Measurements from ENCODE around the gene GSAP.

DNA sequence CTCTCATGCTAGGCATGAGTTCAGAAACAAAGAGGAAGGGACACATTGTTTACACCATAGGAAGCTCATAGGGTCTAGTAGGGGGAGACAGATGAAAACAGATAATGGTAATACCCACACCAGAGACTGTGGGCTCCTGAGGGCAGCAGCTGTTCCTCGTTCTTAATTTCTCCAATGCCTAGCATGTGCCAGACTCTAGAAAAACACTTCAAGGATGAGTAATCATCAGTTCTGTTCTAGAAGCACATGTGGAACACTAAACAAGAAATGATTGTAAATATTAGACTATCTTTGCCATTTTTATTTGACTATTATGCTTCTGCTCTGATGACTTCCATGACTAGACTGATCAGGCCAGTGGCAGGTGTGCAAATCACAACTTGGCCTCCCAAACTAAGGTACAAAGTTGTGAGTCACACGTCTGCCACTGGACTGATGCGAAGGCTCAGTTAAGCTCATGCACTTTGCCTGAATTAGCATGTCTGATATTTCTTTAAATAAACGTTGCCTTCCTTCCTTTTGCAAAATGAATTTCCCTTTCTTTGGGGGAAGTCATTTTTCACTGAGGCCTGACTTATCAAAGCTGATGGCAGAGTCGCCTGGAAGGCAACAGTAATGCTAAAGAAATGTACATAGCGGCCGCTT lies 127.4 kb downstream of the GSAP start:
- TF ChIP-seq, protein P1, sequence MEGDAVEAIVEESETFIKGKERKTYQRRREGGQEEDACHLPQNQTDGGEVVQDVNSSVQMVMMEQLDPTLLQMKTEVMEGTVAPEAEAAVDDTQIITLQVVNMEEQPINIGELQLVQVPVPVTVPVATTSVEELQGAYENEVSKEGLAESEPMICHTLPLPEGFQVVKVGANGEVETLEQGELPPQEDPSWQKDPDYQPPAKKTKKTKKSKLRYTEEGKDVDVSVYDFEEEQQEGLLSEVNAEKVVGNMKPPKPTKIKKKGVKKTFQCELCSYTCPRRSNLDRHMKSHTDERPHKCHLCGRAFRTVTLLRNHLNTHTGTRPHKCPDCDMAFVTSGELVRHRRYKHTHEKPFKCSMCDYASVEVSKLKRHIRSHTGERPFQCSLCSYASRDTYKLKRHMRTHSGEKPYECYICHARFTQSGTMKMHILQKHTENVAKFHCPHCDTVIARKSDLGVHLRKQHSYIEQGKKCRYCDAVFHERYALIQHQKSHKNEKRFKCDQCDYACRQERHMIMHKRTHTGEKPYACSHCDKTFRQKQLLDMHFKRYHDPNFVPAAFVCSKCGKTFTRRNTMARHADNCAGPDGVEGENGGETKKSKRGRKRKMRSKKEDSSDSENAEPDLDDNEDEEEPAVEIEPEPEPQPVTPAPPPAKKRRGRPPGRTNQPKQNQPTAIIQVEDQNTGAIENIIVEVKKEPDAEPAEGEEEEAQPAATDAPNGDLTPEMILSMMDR (conservative IDR thresholded peaks at IDR 0.05; ENCODE audit: low read length) = no peak
- no peak for TF ChIP-seq EZH2phosphoT487 (IDR thresholded peaks at IDR 0.05; ENCODE audit: borderline replicate concordance, low read depth, low read length)

All from OCI-LY7 (cell line).